Panc1 (cell line): ENCODE results near the gene ADGRV1.

Experiments used
- CTCF ChIP-seq: fragments of 450-650 bp; IDR thresholded peaks from 2 replicates; pipeline ENCODE4 v1.5.1; 2017; ENCODE audit warnings: mild to moderate bottlenecking
- POLR2AphosphoS5 ChIP-seq: IDR thresholded peaks from 2 replicates; pipeline ENCODE4 v1.6.1; 2012; ENCODE audit warnings: mild to moderate bottlenecking, low read depth, low read length, moderate library complexity
- REST ChIP-seq, 2 experiments: IDR thresholded peaks; 2 replicates each; pipeline ENCODE4 v1.6.1; 2011 to 2012; ENCODE audit warnings: low read depth in 2 of 2, control low read depth in 1 of 2, low read length in 1 of 2, mild to moderate bottlenecking in 1 of 2, moderate library complexity in 1 of 2; ENCODE audit not compliant: insufficient read depth in 1 of 2
- SIN3A ChIP-seq: IDR thresholded peaks from 2 replicates; pipeline ENCODE4 v1.6.1; 2012; ENCODE audit warnings: low read depth, mild to moderate bottlenecking, low read length, moderate library complexity, borderline replicate concordance; ENCODE audit not compliant: insufficient read depth

- TF ChIP-seq REST (IDR thresholded peaks at IDR 0.05; ENCODE audit: insufficient read depth in 1 of 2, low read depth in 2 of 2, low read length in 1 of 2) (no peak), CTCF (no peak), POLR2AphosphoS5 (no peak), SIN3A (no peak)
Observed at GRCh38 chr5:90533794-90534193, 24.8 kb upstream of the ADGRV1 start.
